Esophagus squamous epithelium (tissue), 5 donors: Measurements from ENCODE around the gene TXNDC17. TPM values are rescaled to one million over a fixed set of nuclear protein-coding genes. Genes with fewer than 3 reads are reported as not detected.
"Not testable (repeated sequence)": the region's sequence is repeated elsewhere in the genome, so short reads cannot be mapped to it uniquely, and the experiment has no call there.

Experiments
- DNase-seq: peaks from one replicate; lab custom pipeline; 2025; lab: John Stamatoyannopoulos, UW
- H3K27ac ChIP-seq, 4 donors: fragments of 200-600 bp; sonication (generic); one replicate each; pipeline ENCODE4 v1.5.1; 2016 to 2019; ENCODE audit warnings: mild to moderate bottlenecking in 1 of 4
- H3K27me3 ChIP-seq, 4 donors: fragments of 200-600 bp; sonication (generic); 1 replicate in 3 of 4; 2 replicates in 1 of 4; pipeline versions ENCODE4 v1.5.1 to v1.6.0; 2017 to 2021; ENCODE audit warnings: antibody characterized with exemption in 1 of 4
- H3K36me3 ChIP-seq, 3 donors: fragments of 200-600 bp; sonication (generic); one replicate each; pipeline ENCODE4 v1.5.1; 2016 to 2019
- H3K4me1 ChIP-seq, 3 donors: fragments of 200-600 bp; sonication (generic); one replicate each; pipeline ENCODE4 v1.5.1; 2017 to 2019
- H3K4me3 ChIP-seq, 4 donors: fragments of 200-600 bp; sonication (generic); 1 replicate in 3 of 4; 2 replicates in 1 of 4; pipeline ENCODE4 v1.5.1; 2016 to 2019; ENCODE audit warnings: mild to moderate bottlenecking in 2 of 4, moderate library complexity in 1 of 4
- H3K9me3 ChIP-seq, 3 donors: fragments of 200-600 bp; sonication (generic); one replicate each; pipeline ENCODE4 v1.5.1; 2016 to 2019
- CTCF ChIP-seq, 6 experiments: fragments of 450-650 bp in 4 of 6; fragments of 200-600 bp in 2 of 6; sonication (generic) in 2 of 6; IDR thresholded peaks; one replicate each; pipeline ENCODE4 v1.5.1; 2016 to 2019; ENCODE audit warnings: antibody characterized with exemption in 6 of 6, mild to moderate bottlenecking in 4 of 6, moderate library complexity in 4 of 6
- POLR2A ChIP-seq, 4 donors: fragments of 450-650 bp; IDR thresholded peaks; one replicate each; pipeline ENCODE4 v1.6.1; 2017; ENCODE audit warnings: antibody characterized with exemption in 4 of 4, mild to moderate bottlenecking in 4 of 4, moderate library complexity in 3 of 4
- WGBS, 2 donors: methylation state at CpG; one replicate each; pipeline ENCODE4 v1.1.5; 2018; 5-methylcytosine and 5-hydroxymethylcytosine counted together
- intact Hi-C: fragments of 100-400 bp; cut with DNase I; formaldehyde crosslinking; loops from one replicate; pipeline ENCODE4 v1.15.0; 2022
- total RNA-seq, 4 donors: library from RNA; depleted of rRNA; stranded (reverse); fragments of >200 nt; gene quantifications; one replicate each; pipeline ENCODE4 v1.1.0, GENCODE V29; 2016
- donor health status: DM: yes; HTN: yes; CAD: no.

TXNDC17 gene
- total RNA-seq, 4 donors from 2014 or later = 446 to 796 (median 696) TPM

- peaks cover 0 to 23% (median 0%) of the 10 kb centered on the region in 4 donors for H3K27me3 ChIP-seq
- TF ChIP-seq CTCF (IDR thresholded peaks at IDR 0.05) (no peak), POLR2A (IDR thresholded peaks at IDR 0.05) (no peak)
- H3K27ac ChIP-seq = peak overlapping the region; percentile 85 to 96 (median 90)
- H3K4me1 ChIP-seq = peaks cover 15 to 89% (median 31%) of the 10 kb centered on the region in 3 donors
- 5 to 26% methylated on average over 3 to 8 of the region's 47 CpGs for WGBS, 2 donors
- intact Hi-C loops = no loop called here
- H3K9me3 ChIP-seq = no peaks in the 10 kb centered on the region
- peak overlapping the region; percentile 61 to 82 (median 72) for H3K4me3 ChIP-seq
- peaks cover 0 to 30% (median 0%) of the 10 kb centered on the region in 3 donors for H3K36me3 ChIP-seq
- no peak for DNase-seq
Measured at GRCh38 chr17:6651919-6652452, 11.1 kb downstream of the TXNDC17 start.

GRCh38 chr17:6654841-6655731, 14.2 kb downstream of the TXNDC17 start:
- Histone ChIP-seq H3K27me3 (peaks cover 0 to 49% (median 0%) of the 10 kb centered on the region in 4 donors), H3K4me3 (peak overlapping the region; percentile 25 to 58 (median 42)), H3K36me3 (no peaks in the 10 kb centered on the region), H3K4me1 (peaks cover 15 to 72% (median 23%) of the 10 kb centered on the region in 3 donors), H3K9me3 (no peaks in the 10 kb centered on the region), H3K27ac (peak overlapping the region; percentile 50 to 86 (median 77))
- 29% methylated on average over 21 to 22 of the region's 46 CpGs for WGBS, 2 donors
- TF ChIP-seq CTCF (IDR thresholded peaks at IDR 0.05) (peak in 2 of 6 experiments; percentile 9 to 18), POLR2A (IDR thresholded peaks at IDR 0.05) (no peak)
- no peak for DNase-seq
- intact Hi-C loops = no loop called here

GRCh38 chr17:6655732-6656361, 15.0 kb downstream of the TXNDC17 start:
- Histone ChIP-seq H3K4me1 (peaks cover 15 to 64% (median 19%) of the 10 kb centered on the region in 3 donors), H3K27ac (peak overlapping the region in 2 of 4 donors; percentile 73 to 86), H3K27me3 (peaks cover 0 to 56% (median 0%) of the 10 kb centered on the region in 4 donors), H3K4me3 (peak overlapping the region in 3 of 4 donors; percentile 38 to 58 (median 45))
- intact Hi-C loops, H3K36me3 ChIP-seq, DNase-seq, H3K9me3 ChIP-seq: not testable (repeated sequence)
- WGBS, 2 donors = 2 to 15% methylated on average over 8 of the region's 41 CpGs

GRCh38 chr17:6656797-6657632, 16.2 kb downstream of the TXNDC17 start:
- TF ChIP-seq POLR2A (IDR thresholded peaks at IDR 0.05) = peak in 1 of 4 donors; percentile 32
- TF ChIP-seq CTCF (IDR thresholded peaks at IDR 0.05) = peak in 1 of 6 experiments; percentile 9
- H3K27me3 ChIP-seq = peaks cover 0 to 63% (median 0%) of the 10 kb centered on the region in 4 donors
- H3K4me3 ChIP-seq = peak overlapping the region; percentile 22 to 58 (median 42)
- peak overlapping the region in 3 of 4 donors; percentile 46 to 55 (median 46) for H3K27ac ChIP-seq
- 9 to 22% methylated on average over 4 to 13 of the region's 55 CpGs for WGBS, 2 donors
- H3K4me1 ChIP-seq = peaks cover 12 to 59% (median 15%) of the 10 kb centered on the region in 3 donors
- DNase-seq, intact Hi-C loops, H3K36me3 ChIP-seq, H3K9me3 ChIP-seq: not testable (repeated sequence)
